ENCODE measurements around the gene PSMG3.

GRCh38 chr7:1523844-1524243, 46.0 kb downstream of the PSMG3 start:
- TF ChIP-seq SIN3A (IDR thresholded peaks at IDR 0.05; ENCODE audit: borderline replicate concordance, insufficient read depth, low read length) (no peak), FOXP2 (optimal IDR thresholded peaks at IDR 0.05; ENCODE audit: borderline replicate concordance, extremely low read depth, extremely low read length, insufficient read depth) (no peak), TAF1 (IDR thresholded peaks at IDR 0.05; ENCODE audit: borderline replicate concordance, insufficient read depth, low read length) (no peak), POLR2AphosphoS5 (IDR thresholded peaks at IDR 0.05; ENCODE audit: low read depth, low read length) (no peak)
